Activated T-cell treated with anti-CD3 and anti-CD28 coated beads, Interleukin-2, amount 50 U/mL, for 24 hours (primary cell): ENCODE measurements around the gene ERP27.

Experiments
- DNase-seq: peaks from one replicate; pipeline ENCODE4 v3.0.0-alpha.2; 2020
- H3K27ac Mint-ChIP-seq: 2 replicates; pipeline ENCODE4 v1.8.0; 2020; ENCODE audit warnings: mild to moderate bottlenecking, mixed read lengths
- H3K27me3 Mint-ChIP-seq: 2 replicates; pipeline ENCODE4 v1.8.0; 2020; ENCODE audit warnings: mixed read lengths
- H3K36me3 Mint-ChIP-seq: 2 replicates; pipeline ENCODE4 v1.8.0; 2020; ENCODE audit warnings: low read depth, mixed read lengths
- H3K4me1 Mint-ChIP-seq: 2 replicates; pipeline ENCODE4 v1.8.0; 2020; ENCODE audit warnings: low read depth, mixed read lengths
- H3K4me3 Mint-ChIP-seq: 2 replicates; pipeline ENCODE4 v1.8.0; 2020; ENCODE audit warnings: mild to moderate bottlenecking, moderate library complexity, mixed read lengths
- H3K9me3 Mint-ChIP-seq: 2 replicates; pipeline ENCODE4 v1.8.0; 2020; ENCODE audit warnings: mixed read lengths

ERP27 gene

GRCh38 chr12:14938301-14938700 is at the start of gene ERP27:
Gene ERP27 (minus strand): TSS chr12:14938537. CDS start chr12:14938508, 29 bp downstream.
- H3K27ac Mint-ChIP-seq = peak within 1 kb of the TSS; percentile 72
- peaks cover 52% of the 10 kb centered on the region for H3K4me1 Mint-ChIP-seq
- H3K4me3 Mint-ChIP-seq = no peak within 1 kb of the TSS
- no peaks in the 10 kb centered on the region for H3K9me3 Mint-ChIP-seq
- H3K36me3 Mint-ChIP-seq = peaks cover 89% of the 10 kb centered on the region
- no peaks in the 10 kb centered on the region for H3K27me3 Mint-ChIP-seq
- no peak for DNase-seq

- no peak for DNase-seq
- Mint-ChIP-seq H3K4me3 (no peak overlapping the region), H3K36me3 (no peaks in the 10 kb centered on the region), H3K9me3 (peaks cover 12% of the 10 kb centered on the region), H3K27ac (no peak overlapping the region), H3K4me1 (peaks cover 27% of the 10 kb centered on the region), H3K27me3 (no peaks in the 10 kb centered on the region)
These were observed 49.7 kb upstream of the ERP27 start for GRCh38 chr12:14988035-14988434.

- peaks cover 35% of the 10 kb centered on the region for H3K4me1 Mint-ChIP-seq
These were observed 48.1 kb upstream of the ERP27 start for GRCh38 chr12:14986449-14986848.

GRCh38 chr12:14984766-14985285 is 46.5 kb upstream of the ERP27 start:
- H3K27ac Mint-ChIP-seq = no peak overlapping the region
- H3K36me3 Mint-ChIP-seq = no peaks in the 10 kb centered on the region
- H3K4me1 Mint-ChIP-seq = peaks cover 50% of the 10 kb centered on the region
- DNase-seq = no peak
- no peak overlapping the region for H3K4me3 Mint-ChIP-seq
- H3K9me3 Mint-ChIP-seq = no peaks in the 10 kb centered on the region
- no peaks in the 10 kb centered on the region for H3K27me3 Mint-ChIP-seq

More at GRCh38 chr12:14986449-14986848, 48.1 kb upstream of the ERP27 start:
- Mint-ChIP-seq H3K9me3 (peaks cover 11% of the 10 kb centered on the region), H3K36me3 (no peaks in the 10 kb centered on the region), H3K27ac (no peak overlapping the region), H3K4me3 (no peak overlapping the region), H3K27me3 (no peaks in the 10 kb centered on the region)
- no peak for DNase-seq

- DNase-seq = no peak
- Mint-ChIP-seq H3K4me1 (peaks cover 51% of the 10 kb centered on the region), H3K4me3 (no peak overlapping the region), H3K27me3 (no peaks in the 10 kb centered on the region), H3K36me3 (no peaks in the 10 kb centered on the region), H3K27ac (no peak overlapping the region), H3K9me3 (no peaks in the 10 kb centered on the region)
These were observed 45.7 kb upstream of the ERP27 start for GRCh38 chr12:14984036-14984435.

- Mint-ChIP-seq H3K36me3 (no peaks in the 10 kb centered on the region), H3K4me1 (peaks cover 60% of the 10 kb centered on the region), H3K4me3 (no peak overlapping the region), H3K27ac (peak overlapping the region; percentile 59), H3K9me3 (no peaks in the 10 kb centered on the region), H3K27me3 (no peaks in the 10 kb centered on the region)
- no peak for DNase-seq
These were observed 44.7 kb upstream of the ERP27 start for GRCh38 chr12:14982991-14983390.

GRCh38 chr12:14982562-14982961 is 44.2 kb upstream of the ERP27 start:
- Mint-ChIP-seq H3K36me3 (no peaks in the 10 kb centered on the region), H3K9me3 (no peaks in the 10 kb centered on the region), H3K4me1 (peaks cover 64% of the 10 kb centered on the region), H3K27ac (no peak overlapping the region), H3K27me3 (no peaks in the 10 kb centered on the region), H3K4me3 (no peak overlapping the region)
- DNase-seq = no peak

- no peak overlapping the region for H3K27ac Mint-ChIP-seq
- no peaks in the 10 kb centered on the region for H3K9me3 Mint-ChIP-seq
- DNase-seq = no peak
- H3K36me3 Mint-ChIP-seq = no peaks in the 10 kb centered on the region
- no peaks in the 10 kb centered on the region for H3K27me3 Mint-ChIP-seq
- H3K4me3 Mint-ChIP-seq = no peak overlapping the region
- peaks cover 64% of the 10 kb centered on the region for H3K4me1 Mint-ChIP-seq
These were observed 42.7 kb upstream of the ERP27 start for GRCh38 chr12:14981049-14981448.

GRCh38 chr12:14979468-14979867 is 41.1 kb upstream of the ERP27 start:
- no peak for DNase-seq
- Mint-ChIP-seq H3K27me3 (no peaks in the 10 kb centered on the region), H3K4me3 (no peak overlapping the region), H3K27ac (no peak overlapping the region), H3K9me3 (no peaks in the 10 kb centered on the region), H3K36me3 (no peaks in the 10 kb centered on the region), H3K4me1 (peaks cover 61% of the 10 kb centered on the region)

GRCh38 chr12:14976658-14977057 is 38.3 kb upstream of the ERP27 start:
- H3K4me3 Mint-ChIP-seq = no peak overlapping the region
- H3K27ac Mint-ChIP-seq = no peak overlapping the region
- H3K4me1 Mint-ChIP-seq = peaks cover 55% of the 10 kb centered on the region
- no peaks in the 10 kb centered on the region for H3K9me3 Mint-ChIP-seq
- no peaks in the 10 kb centered on the region for H3K27me3 Mint-ChIP-seq
- no peak for DNase-seq
- no peaks in the 10 kb centered on the region for H3K36me3 Mint-ChIP-seq

GRCh38 chr12:14975457-14975856 is 37.1 kb upstream of the ERP27 start:
- H3K27me3 Mint-ChIP-seq = no peaks in the 10 kb centered on the region
- no peak overlapping the region for H3K27ac Mint-ChIP-seq
- no peak overlapping the region for H3K4me3 Mint-ChIP-seq
- H3K9me3 Mint-ChIP-seq = no peaks in the 10 kb centered on the region
- DNase-seq = no peak
- H3K36me3 Mint-ChIP-seq = no peaks in the 10 kb centered on the region
- H3K4me1 Mint-ChIP-seq = peaks cover 51% of the 10 kb centered on the region

GRCh38 chr12:14974633-14975032 is 36.3 kb upstream of the ERP27 start:
- H3K9me3 Mint-ChIP-seq = peaks cover 3% of the 10 kb centered on the region

GRCh38 chr12:14972816-14973215 is 34.5 kb upstream of the ERP27 start, which contains the start of gene PDE6H:
Gene PDE6H (plus strand): TSS chr12:14973042. CDS start chr12:14978013, 4,971 bp downstream.
- H3K4me3 Mint-ChIP-seq = no peak within 1 kb of the TSS

More at GRCh38 chr12:14974633-14975032, 36.3 kb upstream of the ERP27 start:
- Mint-ChIP-seq H3K27ac (no peak overlapping the region), H3K36me3 (no peaks in the 10 kb centered on the region), H3K4me1 (peaks cover 51% of the 10 kb centered on the region), H3K4me3 (no peak overlapping the region), H3K27me3 (no peaks in the 10 kb centered on the region)
- no peak for DNase-seq

GRCh38 chr12:14970473-14970872 is 32.1 kb upstream of the ERP27 start:
- peaks cover 60% of the 10 kb centered on the region for H3K4me1 Mint-ChIP-seq
- H3K27me3 Mint-ChIP-seq = no peaks in the 10 kb centered on the region
- DNase-seq = no peak
- no peaks in the 10 kb centered on the region for H3K36me3 Mint-ChIP-seq
- H3K4me3 Mint-ChIP-seq = no peak overlapping the region
- no peak overlapping the region for H3K27ac Mint-ChIP-seq
- peaks cover 3% of the 10 kb centered on the region for H3K9me3 Mint-ChIP-seq

More at GRCh38 chr12:14972816-14973215, 34.5 kb upstream of the ERP27 start, which contains the start of gene PDE6H:
- no peak for DNase-seq
- peaks cover 46% of the 10 kb centered on the region for H3K4me1 Mint-ChIP-seq
- H3K36me3 Mint-ChIP-seq = no peaks in the 10 kb centered on the region
- no peak within 1 kb of the TSS for H3K27ac Mint-ChIP-seq
- H3K27me3 Mint-ChIP-seq = no peaks in the 10 kb centered on the region
- H3K9me3 Mint-ChIP-seq = peaks cover 3% of the 10 kb centered on the region

- Mint-ChIP-seq H3K4me3 (no peak overlapping the region), H3K27ac (no peak overlapping the region), H3K36me3 (no peaks in the 10 kb centered on the region), H3K27me3 (no peaks in the 10 kb centered on the region), H3K9me3 (peaks cover 6% of the 10 kb centered on the region), H3K4me1 (peaks cover 68% of the 10 kb centered on the region)
- DNase-seq = no peak
These were observed 30.1 kb upstream of the ERP27 start for GRCh38 chr12:14968478-14968877.

GRCh38 chr12:14965221-14965620 is 26.9 kb upstream of the ERP27 start:
- Mint-ChIP-seq H3K27ac (peak overlapping the region; percentile 71), H3K27me3 (no peaks in the 10 kb centered on the region), H3K9me3 (peaks cover 6% of the 10 kb centered on the region), H3K4me3 (no peak overlapping the region), H3K36me3 (peaks cover 12% of the 10 kb centered on the region), H3K4me1 (peaks cover 62% of the 10 kb centered on the region)
- DNase-seq = no peak
